Endothelial cell of umbilical vein (primary cell): Measurements from ENCODE around the gene BHLHE23. TPM values are rescaled to one million over a fixed set of nuclear protein-coding genes. Genes with fewer than 3 reads are reported as not detected.

ENCODE experiments used
- BruUV-seq: library from RNA; stranded (reverse); fragments of 400-500 nt; replicated peaks from 2 replicates; lab custom pipeline; 2021; lab: Mats Ljungman, UMichigan
- CTCF ChIA-PET: fragments of 300-600, 350-600 bp; sonication (Branson Sonifier 250); formaldehyde crosslinking; loops from one replicate; lab custom pipeline; 2021; ENCODE audit warnings: antibody characterized with exemption, inconsistent platforms; lab: Charles Lee
- POLR2A ChIA-PET: fragments of 300-600, 350-600 bp; sonication (Branson Sonifier 250); formaldehyde crosslinking; loops from one replicate; lab custom pipeline; 2021; ENCODE audit warnings: antibody characterized with exemption, inconsistent platforms; lab: Charles Lee
- DNase-seq: peaks from one replicate; pipeline ENCODE4 v3.0.0-alpha.2; 2011; ENCODE audit warnings: low read depth, low spot score
- FAIRE-seq: peaks from 2 replicates; lab custom pipeline; 2011; peaks lifted over from hg19 to GRCh38; lab: Jason Lieb, UNC
- H2AFZ ChIP-seq: 2 replicates; pipeline ENCODE4 v1.6.0; 2012; ENCODE audit warnings: low read depth, low read length, control low read depth, inconsistent platforms
- H3K27ac ChIP-seq: 2 replicates; pipeline ENCODE4 v1.5.1; 2011; ENCODE audit warnings: low read depth, mild to moderate bottlenecking, control low read depth, low read length, moderate library complexity; ENCODE audit not compliant: insufficient read depth
- H3K27me3 ChIP-seq, 2 experiments: 2 replicates each; pipeline versions ENCODE4 v1.6.0 to v1.6.1; 2011; ENCODE audit warnings: low read length in 2 of 2, mixed read lengths in 1 of 2; ENCODE audit not compliant: control insufficient read depth in 2 of 2, insufficient read depth in 2 of 2
- H3K36me3 ChIP-seq, 2 experiments: 2 replicates in 1 of 2; 3 replicates in 1 of 2; pipeline ENCODE4 v1.5.1; 2011; ENCODE audit warnings: low read length in 2 of 2, mild to moderate bottlenecking in 1 of 2, moderate library complexity in 1 of 2; ENCODE audit not compliant: control insufficient read depth in 2 of 2, insufficient read depth in 2 of 2; ENCODE audit errors: extremely low read depth in 1 of 2
- H3K4me1 ChIP-seq: 3 replicates; pipeline ENCODE4 v1.5.1; 2011; ENCODE audit warnings: mild to moderate bottlenecking, low read length; ENCODE audit not compliant: control insufficient read depth, insufficient read depth; ENCODE audit errors: extremely low read depth
- H3K4me2 ChIP-seq: 2 replicates; pipeline ENCODE4 v1.6.1; 2011; ENCODE audit warnings: low read length, control low read depth, mixed read lengths; ENCODE audit not compliant: insufficient read depth
- H3K4me3 ChIP-seq, 3 experiments: fragments of 200-600 bp in 1 of 3; sonication (generic), shearing (Covaris generic) in 1 of 3; replicated peaks in 1 of 3; 2 replicates each; pipeline ENCODE4 v1.5.1; 2011 to 2016; ENCODE audit warnings: control low read depth in 3 of 3, low read length in 3 of 3, mild to moderate bottlenecking in 2 of 3, inconsistent platforms in 1 of 3, low read depth in 1 of 3, moderate library complexity in 1 of 3; ENCODE audit not compliant: insufficient read depth in 1 of 3
- H3K79me2 ChIP-seq: 2 replicates; pipeline ENCODE4 v1.6.0; 2012; ENCODE audit warnings: low read length, inconsistent platforms; ENCODE audit not compliant: control insufficient read depth, insufficient read depth
- H3K9ac ChIP-seq: replicated peaks from 2 replicates; pipeline ENCODE3; 2011; ENCODE audit warnings: low read length, control low read depth; ENCODE audit not compliant: insufficient read depth; ENCODE audit errors: extremely low read depth
- H3K9me1 ChIP-seq: replicated peaks from 3 replicates; pipeline ENCODE4 v1.6.0; 2011; ENCODE audit warnings: mild to moderate bottlenecking, low read length; ENCODE audit not compliant: control insufficient read depth, insufficient read depth; ENCODE audit errors: extremely low read depth
- H3K9me3 ChIP-seq: replicated peaks from 2 replicates; pipeline ENCODE4 v1.5.1; 2012; ENCODE audit warnings: low read length, inconsistent platforms; ENCODE audit not compliant: control insufficient read depth, insufficient read depth
- H4K20me1 ChIP-seq: replicated peaks from 2 replicates; pipeline ENCODE3; 2011; ENCODE audit warnings: mild to moderate bottlenecking, low read length; ENCODE audit not compliant: control insufficient read depth, insufficient read depth; ENCODE audit errors: extremely low read depth
- CTCF ChIP-seq, 2 donors: IDR thresholded peaks; 1 replicate in 1 of 2; 2 replicates in 1 of 2; pipeline ENCODE4 v1.5.1; 2011; ENCODE audit warnings: low read length in 2 of 2, mild to moderate bottlenecking in 2 of 2, moderate library complexity in 2 of 2, control low read depth in 1 of 2, inconsistent platforms in 1 of 2, low read depth in 1 of 2; ENCODE audit not compliant: insufficient read depth in 1 of 2; ENCODE audit errors: extremely low read depth in 1 of 2
- EZH2 ChIP-seq: IDR thresholded peaks from 2 replicates; pipeline ENCODE4 v1.6.1; 2012; ENCODE audit warnings: borderline replicate concordance, low read depth, mild to moderate bottlenecking, moderate library complexity, low read length, inconsistent platforms; ENCODE audit not compliant: severe bottlenecking
- FOS ChIP-seq: IDR thresholded peaks from 2 replicates; pipeline ENCODE4 v1.6.1; 2011; ENCODE audit warnings: mild to moderate bottlenecking, low read length, moderate library complexity, borderline replicate concordance; ENCODE audit not compliant: insufficient read depth
- GATA2 ChIP-seq: IDR thresholded peaks from 2 replicates; pipeline ENCODE4 v1.7.0; 2011; ENCODE audit warnings: low read depth, mild to moderate bottlenecking, moderate library complexity, mixed read lengths, low read length; ENCODE audit not compliant: insufficient read length, insufficient read depth
- JUN ChIP-seq: IDR thresholded peaks from 2 replicates; pipeline ENCODE4 v1.6.1; 2011; ENCODE audit warnings: borderline replicate concordance, low read depth; ENCODE audit not compliant: insufficient read length, insufficient read depth
- MAX ChIP-seq: IDR thresholded peaks from 2 replicates; pipeline ENCODE4 v1.6.1; 2011; ENCODE audit not compliant: insufficient read depth, insufficient read length
- POLR2A ChIP-seq: IDR thresholded peaks from 2 replicates; pipeline ENCODE4 v1.6.1; 2012; ENCODE audit warnings: low read depth, mild to moderate bottlenecking, control low read depth, low read length
- dilution Hi-C: fragments of 300-500 bp; cut with MboI; formaldehyde crosslinking; loops from one replicate; pipeline ENCODE4 v1.15.0; 2019; ENCODE audit warnings: low sequenced_read_pairs; ENCODE audit not compliant: extremely low pct_ligation_motif_present
- intact Hi-C: fragments of 100-400 bp; cut with micrococcal nuclease; formaldehyde crosslinking; loops from one replicate; pipeline ENCODE4 v1.10.0; 2022
- polyA plus RNA-seq, 4 experiments: library from polyadenylated mRNA; depleted of rRNA in 3 of 4; stranded (reverse) in 3 of 4; unstranded in 1 of 4; fragments of >200 nt; gene quantifications; 2 replicates each; pipeline versions ENCODE4 v1.2.1 to v1.2.3, GENCODE V29; 2011 to 2012; ENCODE audit warnings: missing spikeins in 1 of 4
- total RNA-seq: library from RNA; stranded (reverse); gene quantifications from 2 replicates; pipeline ENCODE4 v1.2.3, GENCODE V29; 2021

Gene BHLHE23
- total and polyA plus RNA-seq, 2 donors (not counting 3 experiments of a cell fraction or from before 2014, with no cell fraction given) = not detected

DNA sequence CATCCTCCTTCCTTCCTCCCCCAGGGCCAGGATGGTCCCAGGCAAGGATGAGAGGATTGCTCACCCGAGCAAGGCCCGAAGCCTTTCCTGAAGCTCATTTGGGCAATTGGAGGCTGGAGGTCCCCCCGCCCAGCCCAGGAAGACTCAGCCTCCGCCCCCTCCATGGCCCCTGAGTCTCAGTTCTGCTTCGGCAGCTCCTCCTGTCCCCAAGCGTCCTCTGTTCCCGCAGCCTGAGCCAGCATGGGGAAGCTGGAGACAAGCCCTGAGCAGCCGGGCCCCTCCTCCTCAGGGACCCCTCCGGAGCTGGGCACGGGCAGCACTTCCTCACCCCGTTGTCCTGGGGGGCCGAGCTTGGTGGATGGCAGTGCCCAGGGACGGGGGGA is 28.2 kb downstream of the BHLHE23 start:
- POLR2A ChIA-PET = no interaction called here
- Histone ChIP-seq H3K27ac (no peak overlapping the region), H3K4me2 (no peak overlapping the region), H3K9me1 (no peaks in the 10 kb centered on the region), H3K9me3 (no peaks in the 10 kb centered on the region), H3K4me1 (no peaks in the 10 kb centered on the region), H4K20me1 (no peaks in the 10 kb centered on the region), H3K9ac (no peak overlapping the region), H3K27me3 (peaks cover 38 to 40% of the 10 kb centered on the region in 2 experiments), H3K36me3 (no peaks in the 10 kb centered on the region), H3K4me3 (no peak overlapping the region), H3K79me2 (no peaks in the 10 kb centered on the region), H2AFZ (no peak overlapping the region)
- no TSS peak for BruUV-seq
- DNase-seq = no peak
- dilution Hi-C loops = no loop called here
- FAIRE-seq = no peak
- intact Hi-C loops = no loop called here
- no peak for TF ChIP-seq JUN
- TF ChIP-seq POLR2A = no peak
- no peak for TF ChIP-seq CTCF (IDR thresholded peaks at IDR 0.05; ENCODE audit: extremely low read depth in 1 of 2, insufficient read depth in 1 of 2, low read depth in 1 of 2, low read length in 2 of 2)
- TF ChIP-seq FOS = no peak
- no peak for TF ChIP-seq GATA2
- no peak for TF ChIP-seq MAX
- TF ChIP-seq EZH2 = no peak
- CTCF ChIA-PET = interaction anchor here (1.2 to 2.0 kb wide), 2 partner anchors 13 to 31 kb away, joined by 3 to 12 read pairs; no protein-coding TSS in a partner anchor
